HL-60 (cell line): ENCODE measurements around the gene ALOXE3.
A peak's percentile ranks its signal among the peaks of the same experiment; 100 is the strongest.

Experiments used
- DNase-seq, 2 experiments: peaks; one replicate each; pipeline ENCODE4 v3.0.0-alpha.2; 2010 to 2020; ENCODE audit warnings: low read depth in 1 of 2, low spot score in 1 of 2
- H3K27ac ChIP-seq: fragments of 250-450 bp; sonication (Bioruptor Pico); replicated peaks from 2 replicates; pipeline ENCODE4 v1.5.1; 2020; ENCODE audit warnings: mild to moderate bottlenecking, moderate library complexity
- H3K27me3 ChIP-seq: fragments of 250-450 bp; sonication (Bioruptor Pico); 2 replicates; pipeline ENCODE4 v1.5.1; 2021; ENCODE audit warnings: mild to moderate bottlenecking, moderate library complexity; ENCODE audit not compliant: insufficient read depth, poor library complexity, severe bottlenecking
- H3K4me3 ChIP-seq: replicated peaks from 2 replicates; pipeline ENCODE4 v1.5.1; 2011; ENCODE audit warnings: mild to moderate bottlenecking, control low read depth, low read length; ENCODE audit not compliant: insufficient read depth
- GABPA ChIP-seq: IDR thresholded peaks from 2 replicates; pipeline ENCODE4 v1.6.1; 2012; ENCODE audit warnings: low read depth
- POLR2AphosphoS5 ChIP-seq: IDR thresholded peaks from 2 replicates; pipeline ENCODE4 v1.6.1; 2012; ENCODE audit warnings: low read depth
- SPI1 ChIP-seq: IDR thresholded peaks from 2 replicates; pipeline ENCODE4 v1.6.1; 2012; ENCODE audit warnings: low read depth, mild to moderate bottlenecking, borderline replicate concordance
- TF ChIP-seq, protein P1 (sequence below): IDR thresholded peaks from one replicate; pipeline ENCODE4 v1.5.1; 2011; ENCODE audit warnings: low read length, control low read depth, inconsistent platforms; ENCODE audit not compliant: insufficient read depth
- TF ChIP-seq, protein P2 (sequence below): IDR thresholded peaks from 2 replicates; pipeline ENCODE4 v1.6.1; 2012; ENCODE audit warnings: low read depth; ENCODE audit not compliant: insufficient replicate concordance

ALOXE3 gene

DNA sequence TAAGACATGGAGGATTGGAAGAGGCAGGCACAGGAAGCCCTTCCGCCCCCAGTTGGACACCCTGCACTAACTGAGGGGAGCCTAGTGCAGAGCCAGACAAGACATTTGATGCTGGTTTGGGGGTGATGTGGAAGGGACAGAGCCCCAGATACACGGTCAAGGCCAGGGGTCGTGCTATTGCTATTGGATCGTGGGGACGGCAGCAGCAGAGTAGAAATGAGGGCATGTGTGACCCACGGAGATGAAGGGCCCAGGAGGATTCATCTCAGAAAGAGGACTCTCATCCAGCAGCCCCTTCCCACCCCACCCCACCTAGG lies 46.5 kb upstream of the ALOXE3 start:
- Histone ChIP-seq H3K27ac (peak overlapping the region; percentile 75), H3K4me3 (no peak overlapping the region), H3K27me3 (no peaks in the 10 kb centered on the region)
- TF ChIP-seq, protein P1, sequence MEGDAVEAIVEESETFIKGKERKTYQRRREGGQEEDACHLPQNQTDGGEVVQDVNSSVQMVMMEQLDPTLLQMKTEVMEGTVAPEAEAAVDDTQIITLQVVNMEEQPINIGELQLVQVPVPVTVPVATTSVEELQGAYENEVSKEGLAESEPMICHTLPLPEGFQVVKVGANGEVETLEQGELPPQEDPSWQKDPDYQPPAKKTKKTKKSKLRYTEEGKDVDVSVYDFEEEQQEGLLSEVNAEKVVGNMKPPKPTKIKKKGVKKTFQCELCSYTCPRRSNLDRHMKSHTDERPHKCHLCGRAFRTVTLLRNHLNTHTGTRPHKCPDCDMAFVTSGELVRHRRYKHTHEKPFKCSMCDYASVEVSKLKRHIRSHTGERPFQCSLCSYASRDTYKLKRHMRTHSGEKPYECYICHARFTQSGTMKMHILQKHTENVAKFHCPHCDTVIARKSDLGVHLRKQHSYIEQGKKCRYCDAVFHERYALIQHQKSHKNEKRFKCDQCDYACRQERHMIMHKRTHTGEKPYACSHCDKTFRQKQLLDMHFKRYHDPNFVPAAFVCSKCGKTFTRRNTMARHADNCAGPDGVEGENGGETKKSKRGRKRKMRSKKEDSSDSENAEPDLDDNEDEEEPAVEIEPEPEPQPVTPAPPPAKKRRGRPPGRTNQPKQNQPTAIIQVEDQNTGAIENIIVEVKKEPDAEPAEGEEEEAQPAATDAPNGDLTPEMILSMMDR = no peak
- TF ChIP-seq SPI1 (no peak), GABPA (no peak), POLR2AphosphoS5 (no peak)
- TF ChIP-seq, protein P2, sequence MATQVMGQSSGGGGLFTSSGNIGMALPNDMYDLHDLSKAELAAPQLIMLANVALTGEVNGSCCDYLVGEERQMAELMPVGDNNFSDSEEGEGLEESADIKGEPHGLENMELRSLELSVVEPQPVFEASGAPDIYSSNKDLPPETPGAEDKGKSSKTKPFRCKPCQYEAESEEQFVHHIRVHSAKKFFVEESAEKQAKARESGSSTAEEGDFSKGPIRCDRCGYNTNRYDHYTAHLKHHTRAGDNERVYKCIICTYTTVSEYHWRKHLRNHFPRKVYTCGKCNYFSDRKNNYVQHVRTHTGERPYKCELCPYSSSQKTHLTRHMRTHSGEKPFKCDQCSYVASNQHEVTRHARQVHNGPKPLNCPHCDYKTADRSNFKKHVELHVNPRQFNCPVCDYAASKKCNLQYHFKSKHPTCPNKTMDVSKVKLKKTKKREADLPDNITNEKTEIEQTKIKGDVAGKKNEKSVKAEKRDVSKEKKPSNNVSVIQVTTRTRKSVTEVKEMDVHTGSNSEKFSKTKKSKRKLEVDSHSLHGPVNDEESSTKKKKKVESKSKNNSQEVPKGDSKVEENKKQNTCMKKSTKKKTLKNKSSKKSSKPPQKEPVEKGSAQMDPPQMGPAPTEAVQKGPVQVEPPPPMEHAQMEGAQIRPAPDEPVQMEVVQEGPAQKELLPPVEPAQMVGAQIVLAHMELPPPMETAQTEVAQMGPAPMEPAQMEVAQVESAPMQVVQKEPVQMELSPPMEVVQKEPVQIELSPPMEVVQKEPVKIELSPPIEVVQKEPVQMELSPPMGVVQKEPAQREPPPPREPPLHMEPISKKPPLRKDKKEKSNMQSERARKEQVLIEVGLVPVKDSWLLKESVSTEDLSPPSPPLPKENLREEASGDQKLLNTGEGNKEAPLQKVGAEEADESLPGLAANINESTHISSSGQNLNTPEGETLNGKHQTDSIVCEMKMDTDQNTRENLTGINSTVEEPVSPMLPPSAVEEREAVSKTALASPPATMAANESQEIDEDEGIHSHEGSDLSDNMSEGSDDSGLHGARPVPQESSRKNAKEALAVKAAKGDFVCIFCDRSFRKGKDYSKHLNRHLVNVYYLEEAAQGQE = no peak
- no peak for DNase-seq

DNA sequence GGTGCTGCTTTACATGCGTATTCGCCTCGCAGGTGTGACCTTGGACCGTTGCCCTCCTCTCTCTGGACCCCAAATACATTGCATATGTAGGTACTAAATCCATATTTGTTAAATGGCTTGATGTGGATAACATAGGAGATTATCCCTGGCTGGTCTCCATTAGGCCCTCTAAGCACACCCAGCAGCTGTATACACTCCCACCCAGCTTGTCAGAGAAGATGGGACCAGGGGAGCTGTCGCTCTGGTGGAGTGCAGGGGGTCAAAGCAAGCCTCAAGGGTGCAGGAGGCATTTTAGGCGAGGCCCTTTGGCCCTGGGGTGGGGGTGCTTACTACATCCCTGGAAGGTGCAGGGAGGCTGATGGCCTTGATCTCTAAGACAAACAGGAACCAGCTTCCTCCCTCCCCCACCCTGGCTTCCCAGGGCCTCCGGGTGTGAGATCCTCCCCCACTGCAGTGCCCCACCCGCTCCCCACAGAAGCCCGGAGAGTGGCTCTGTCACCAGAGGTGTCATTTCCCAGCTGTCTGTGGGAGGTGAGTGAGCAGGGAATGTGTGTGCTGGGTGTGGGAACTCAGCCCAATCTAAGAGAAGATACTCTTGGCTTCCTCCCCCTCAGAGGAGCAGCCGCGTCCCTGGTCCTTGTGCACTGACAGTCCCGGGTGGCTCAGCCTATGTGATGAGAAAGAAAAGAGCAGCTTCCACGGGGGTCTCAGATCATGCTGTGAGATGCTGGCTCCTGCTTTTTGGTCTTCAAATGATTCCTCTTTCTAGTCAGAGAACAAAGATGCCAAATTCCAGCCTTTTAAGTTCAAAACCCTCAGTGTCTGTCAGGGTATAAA lies 45.9 kb upstream of the ALOXE3 start:
- no peak overlapping the region for H3K4me3 ChIP-seq
- H3K27ac ChIP-seq = peak overlapping the region; percentile 75
- no peaks in the 10 kb centered on the region for H3K27me3 ChIP-seq
- peak in 1 of 2 experiments; percentile 88 for DNase-seq
- no peak for TF ChIP-seq GABPA

DNA sequence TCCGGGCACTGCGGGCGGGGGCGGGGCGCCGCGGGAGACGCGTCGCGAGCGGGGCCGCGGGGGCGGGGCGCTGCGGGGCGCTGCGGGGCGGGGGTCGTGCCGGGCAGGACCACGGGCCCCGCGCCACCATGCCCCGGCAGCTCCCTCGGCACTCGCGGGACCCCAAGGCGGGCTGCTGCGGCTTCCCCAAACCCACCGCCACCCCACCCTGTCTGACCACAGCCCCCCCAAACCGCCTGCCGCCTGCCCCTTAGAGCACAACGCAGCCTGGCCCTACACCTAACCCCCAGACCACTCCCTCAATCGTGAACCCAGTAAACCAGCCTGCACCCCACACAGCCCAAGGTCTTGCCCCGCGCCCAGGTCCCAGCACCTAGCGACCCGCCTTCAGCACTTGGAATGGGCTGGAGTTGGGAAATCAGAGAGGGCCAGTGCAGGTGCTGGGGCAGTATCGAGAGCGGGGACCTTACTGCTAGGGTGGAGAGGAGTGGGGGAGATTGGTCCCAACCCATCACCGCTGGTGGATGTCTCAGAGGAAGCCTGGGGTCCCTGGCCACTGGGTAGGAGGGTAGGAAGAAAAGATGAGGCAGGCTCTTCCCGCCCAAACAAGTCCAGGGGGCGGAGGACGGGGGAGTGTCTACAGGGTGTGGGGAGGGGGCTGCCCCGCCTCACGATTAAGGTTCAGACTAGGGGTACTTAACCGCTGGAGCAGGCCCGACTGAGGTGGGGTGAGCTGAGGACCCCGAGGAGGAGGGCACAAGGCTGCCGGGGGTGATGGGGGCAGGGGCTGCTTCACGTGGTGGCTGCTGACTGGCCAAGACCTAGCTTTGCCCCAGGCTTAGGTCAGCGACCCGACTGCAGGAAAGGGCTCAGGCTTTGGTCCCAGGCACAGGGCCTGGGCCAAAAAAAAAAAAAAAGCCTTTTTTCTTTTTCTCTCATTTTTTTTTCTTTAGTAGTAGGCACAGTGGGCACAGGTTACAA lies 45.0 kb upstream of the ALOXE3 start:
- Histone ChIP-seq H3K27ac (peak overlapping the region; percentile 75), H3K27me3 (no peaks in the 10 kb centered on the region), H3K4me3 (peak overlapping the region; percentile 41)
- DNase-seq = no peak
- TF ChIP-seq SPI1 = no peak
- TF ChIP-seq, protein P1 = no peak
- TF ChIP-seq GABPA = no peak
- TF ChIP-seq, protein P2 = no peak

DNA sequence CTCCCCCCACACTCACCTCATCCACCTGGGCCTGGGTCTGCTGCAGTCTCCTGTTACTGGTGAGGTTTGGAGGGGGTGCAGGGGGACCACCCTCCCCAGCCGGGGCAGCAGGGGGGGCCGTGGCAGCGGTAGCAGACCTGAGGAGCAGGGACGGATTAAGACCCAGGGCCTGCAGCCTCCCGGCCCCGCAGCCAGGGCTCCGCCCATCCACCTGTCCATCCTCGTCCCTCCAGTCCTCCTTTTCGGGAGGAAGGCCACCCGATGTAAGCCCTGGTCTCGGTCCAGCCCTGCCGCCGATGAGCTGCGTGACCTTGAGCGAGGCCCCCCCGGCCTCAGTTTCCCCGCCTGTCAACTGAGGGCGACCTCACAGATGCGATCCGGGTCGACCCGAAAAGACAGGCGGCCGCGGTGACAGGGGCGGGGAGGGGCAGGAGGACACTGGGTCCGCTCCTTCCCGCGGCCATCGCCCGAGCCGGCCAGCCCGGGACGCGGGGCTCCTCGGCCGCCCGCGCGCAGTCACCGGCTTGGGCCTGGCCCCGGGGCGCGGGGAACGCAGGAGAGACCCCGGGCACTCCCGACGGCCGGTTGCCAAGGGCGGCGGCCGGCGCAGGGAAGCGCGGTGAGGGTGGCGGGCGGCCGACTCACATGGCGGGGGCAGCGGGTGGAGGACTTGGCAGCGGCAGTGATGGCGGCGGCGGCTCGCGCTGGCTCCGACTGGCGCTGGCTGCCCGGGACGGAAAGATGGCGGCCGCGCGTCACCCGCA lies 44.1 kb upstream of the ALOXE3 start, which contains the start of gene VAMP2:
Gene VAMP2, minus strand, starts transcription at position 716 of the 764 bp plus-strand sequence. Its CDS starts 69 bp downstream, at position 647.
- peak within 1 kb of the TSS; percentile 75 for H3K27ac ChIP-seq
- TF ChIP-seq, protein P2 = no peak
- TF ChIP-seq, protein P1 = no peak
- no peak for TF ChIP-seq GABPA
- no peak for TF ChIP-seq SPI1
- peak; percentile 51; the same call in 1 of the 2 replicates for TF ChIP-seq POLR2AphosphoS5
- peak in 1 of 2 experiments; percentile 37 for DNase-seq
- no peaks in the 10 kb centered on the region for H3K27me3 ChIP-seq
- H3K4me3 ChIP-seq = peak within 1 kb of the TSS; percentile 76
